Cerebellar nuclear complex (tissue), 1 donor: ENCODE results near the gene DLD.
A peak's percentile ranks its signal among the peaks of the same experiment; 100 is the strongest.
"Not testable (repeated sequence)": the region's sequence is repeated elsewhere in the genome, so short reads cannot be mapped to it uniquely, and the experiment has no call there.

Source experiments
- DNase-seq, 2 experiments: peaks; one replicate each; lab custom pipeline; 2025; lab: John Stamatoyannopoulos, UW

DLD gene

DNA sequence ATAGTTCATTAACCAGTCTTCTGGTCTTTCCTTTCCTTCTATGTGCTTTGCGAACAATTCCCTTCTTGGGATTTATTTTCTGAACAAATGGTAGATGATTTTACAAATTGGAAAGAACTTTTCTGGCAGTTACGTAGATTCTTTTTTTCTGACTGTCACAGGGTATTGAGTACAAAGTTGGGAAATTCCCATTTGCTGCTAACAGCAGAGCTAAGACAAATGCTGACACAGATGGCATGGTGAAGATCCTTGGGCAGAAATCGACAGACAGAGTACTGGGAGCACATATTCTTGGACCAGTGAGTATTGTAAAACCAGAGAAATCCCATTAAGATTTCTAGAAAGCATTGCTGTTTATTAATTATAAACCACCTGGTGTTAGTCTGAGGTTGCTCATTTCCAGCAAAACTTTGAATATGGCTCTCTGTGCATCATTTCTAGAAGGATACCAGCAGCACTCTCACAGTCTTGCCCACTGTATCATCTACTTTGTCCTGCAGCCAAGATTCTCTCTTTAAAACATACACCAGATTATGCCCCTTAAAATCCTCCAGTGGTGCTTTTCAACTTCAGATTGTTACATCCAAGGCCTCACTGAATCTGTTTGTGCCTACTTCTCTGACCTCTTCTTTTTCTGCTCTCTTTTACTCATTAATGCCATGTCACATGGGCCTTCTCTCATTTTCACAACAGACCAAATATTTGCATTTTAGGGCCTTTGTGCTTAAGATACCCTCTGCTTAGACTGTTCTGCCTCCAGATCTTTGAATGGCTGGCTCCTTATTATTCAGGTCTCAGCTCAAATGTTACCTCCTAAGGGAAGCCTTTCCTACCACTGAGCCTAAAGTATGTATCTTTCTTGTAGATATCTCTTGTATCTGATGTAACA, 27.0 kb downstream of the DLD start:
- DNase-seq = no peak

DNA sequence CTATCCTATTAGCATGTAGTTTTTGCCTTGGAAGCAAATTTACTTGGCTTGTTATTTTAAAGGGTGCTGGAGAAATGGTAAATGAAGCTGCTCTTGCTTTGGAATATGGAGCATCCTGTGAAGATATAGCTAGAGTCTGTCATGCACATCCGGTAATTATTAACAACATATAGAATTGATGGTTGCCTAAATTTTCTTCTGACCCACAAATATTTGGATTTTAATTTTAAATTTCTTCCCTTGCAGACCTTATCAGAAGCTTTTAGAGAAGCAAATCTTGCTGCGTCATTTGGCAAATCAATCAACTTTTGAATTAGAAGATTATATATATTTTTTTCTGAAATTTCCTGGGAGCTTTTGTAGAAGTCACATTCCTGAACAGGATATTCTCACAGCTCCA, 28.0 kb downstream of the DLD start:
- no peak for DNase-seq

DNA sequence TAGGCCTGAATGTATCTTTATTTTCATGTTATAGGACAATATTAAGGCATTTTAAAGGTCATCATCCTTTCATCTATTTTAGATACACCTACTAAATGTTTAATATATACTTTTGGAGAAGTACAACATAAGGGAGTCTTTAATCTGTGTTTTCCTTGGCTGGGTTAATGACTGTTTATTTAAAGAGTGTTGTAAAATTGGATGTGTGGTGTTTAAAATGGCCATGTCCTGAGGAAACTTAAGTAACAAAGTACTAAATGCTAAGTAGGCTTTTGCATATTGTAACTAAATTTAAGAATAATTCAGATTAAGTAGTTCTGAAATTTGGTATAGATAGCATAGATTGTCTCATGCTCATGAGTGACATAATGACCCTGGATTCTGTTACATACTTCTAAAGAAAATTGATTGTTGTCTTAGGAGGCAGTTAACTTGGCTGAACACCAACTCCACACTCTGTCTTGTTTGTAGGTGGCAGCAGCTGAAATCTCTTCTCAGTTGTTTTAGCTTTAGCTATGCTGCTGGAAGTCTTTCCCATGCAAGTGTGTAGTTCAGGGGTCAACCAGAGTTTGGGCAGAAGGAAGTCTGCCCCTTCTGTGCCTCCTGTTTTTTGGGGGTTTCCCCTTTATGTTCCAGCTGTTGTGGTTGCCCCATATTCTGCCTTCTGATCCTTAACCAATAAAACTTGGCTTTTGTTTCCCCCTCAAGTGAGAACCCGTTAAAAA, 29.2 kb downstream of the DLD start:
- no peak for DNase-seq

DNA sequence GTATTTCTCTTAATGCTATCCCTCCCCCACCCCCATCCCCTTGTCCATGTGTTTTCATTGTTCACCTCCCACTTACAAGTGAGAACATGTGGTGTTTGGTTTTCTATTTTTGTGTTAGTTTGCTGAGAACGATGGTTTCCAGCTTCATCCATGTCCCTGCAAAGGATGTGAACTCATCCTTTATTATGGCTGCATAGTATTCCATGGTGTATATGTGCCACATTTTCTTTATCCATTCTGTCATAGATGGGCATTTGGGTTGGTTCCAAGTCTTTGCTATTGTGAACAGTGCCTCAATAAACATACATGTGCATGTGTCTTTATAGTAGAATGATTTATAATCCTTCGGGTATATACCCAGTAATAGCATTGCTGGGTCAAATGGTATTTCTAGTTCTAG, 30.8 kb downstream of the DLD start:
- not testable (repeated sequence) for DNase-seq

DNA sequence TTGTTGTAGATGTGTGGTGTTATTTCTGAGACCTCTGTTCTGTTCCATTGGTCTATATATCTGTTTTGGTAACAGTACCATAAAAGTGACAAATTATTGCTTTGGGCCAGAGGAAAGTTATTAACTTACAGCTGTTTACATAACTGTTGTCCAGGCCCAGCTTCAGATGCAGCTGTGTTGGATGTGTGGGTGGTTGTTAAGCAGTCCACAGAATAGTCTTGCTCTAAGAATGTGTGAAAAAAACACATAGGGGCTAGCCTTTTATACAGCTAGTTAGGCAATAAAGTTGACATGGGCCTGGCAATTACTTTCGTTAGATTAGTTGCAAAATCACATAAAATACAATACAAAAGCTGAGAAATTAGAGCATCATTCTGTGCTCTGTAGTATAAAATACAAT, 31.9 kb downstream of the DLD start:
- no peak for DNase-seq

DNA sequence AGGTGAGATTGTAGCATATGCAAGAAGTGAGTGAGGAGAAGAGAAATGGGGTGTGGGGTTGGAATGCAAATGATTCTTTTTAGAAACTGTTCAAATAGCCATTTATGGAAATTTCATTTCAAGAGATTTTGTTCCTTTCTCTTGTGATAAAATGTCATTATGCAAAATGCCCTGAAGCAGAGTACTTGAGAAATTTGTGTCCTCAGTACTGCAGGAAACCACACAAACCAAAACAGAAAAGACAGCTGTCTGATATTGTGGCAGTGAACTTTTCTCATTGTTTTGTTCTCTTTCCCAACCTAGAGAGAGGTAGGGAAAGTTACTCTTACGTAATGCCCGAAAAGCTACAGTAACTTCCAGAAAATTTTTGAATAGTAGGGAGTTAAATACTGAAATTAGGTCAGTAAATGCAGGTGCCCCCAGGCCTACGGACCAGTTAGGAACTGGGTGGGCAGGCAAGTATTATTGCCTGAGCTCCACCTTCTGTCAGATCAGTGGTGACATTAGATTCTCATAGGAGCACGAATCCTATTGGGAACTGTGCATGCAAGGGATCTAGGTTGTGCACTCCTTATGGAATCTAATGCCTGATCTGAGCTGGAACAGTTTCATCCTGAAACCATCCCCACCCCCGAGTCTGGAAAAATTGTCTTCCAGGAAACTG, 34.0 kb downstream of the DLD start:
- no peak for DNase-seq

DNA sequence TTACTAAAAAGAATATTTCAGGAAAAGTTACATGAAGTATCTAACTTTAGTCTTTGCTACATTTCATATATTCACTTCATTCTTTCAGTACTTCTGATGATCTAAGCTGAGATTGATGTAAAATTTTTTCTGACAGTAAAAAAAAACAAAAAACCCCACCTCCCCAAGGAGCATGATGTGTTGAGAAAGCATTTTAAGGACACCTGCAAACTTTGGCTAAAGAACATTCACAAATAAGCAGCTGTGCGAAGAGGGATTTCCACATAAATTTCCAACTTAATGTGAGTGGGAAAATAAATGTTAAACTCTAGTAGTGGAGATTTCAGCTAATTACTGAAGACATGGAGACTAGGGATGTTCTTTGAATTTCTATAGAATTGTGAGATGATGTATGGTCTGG, 35.5 kb downstream of the DLD start:
- no peak for DNase-seq

DNA sequence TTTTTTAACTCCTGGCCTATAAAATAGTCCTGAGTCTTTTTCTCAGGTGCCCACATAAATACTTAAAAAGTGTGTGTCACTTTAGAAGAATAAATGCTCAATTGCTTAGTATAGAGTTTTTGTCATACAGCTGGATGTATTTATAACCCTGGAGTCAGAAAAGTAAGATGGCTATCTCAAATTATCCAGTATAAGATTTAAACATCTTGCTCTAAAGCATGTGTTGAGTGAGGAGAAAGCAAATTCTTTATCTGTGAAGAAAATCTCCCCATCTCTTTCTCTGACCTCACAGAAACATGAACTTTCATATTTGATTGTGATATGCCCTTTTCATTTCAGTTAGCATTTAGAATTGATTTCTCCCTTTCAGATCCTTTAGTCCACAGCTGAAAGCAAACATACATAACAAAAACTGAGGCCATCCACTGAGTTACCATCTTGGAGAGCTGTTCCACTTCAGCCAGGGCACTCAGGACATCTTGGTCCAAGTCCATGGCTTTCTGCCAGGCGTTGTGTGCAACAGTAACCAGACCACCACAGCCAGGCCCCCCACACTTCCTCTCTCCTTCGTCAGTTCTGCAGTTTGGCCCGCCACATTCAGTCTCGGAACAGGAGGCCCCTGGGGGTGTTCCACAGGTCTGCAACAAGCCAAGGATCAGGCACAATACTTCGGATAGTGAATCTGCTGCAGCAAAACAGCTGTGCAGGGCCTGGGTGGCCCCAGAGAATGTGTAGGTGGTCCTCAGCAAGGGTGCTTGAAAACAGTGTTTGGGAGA, 40.9 kb downstream of the DLD start:
- DNase-seq = no peak

DNA sequence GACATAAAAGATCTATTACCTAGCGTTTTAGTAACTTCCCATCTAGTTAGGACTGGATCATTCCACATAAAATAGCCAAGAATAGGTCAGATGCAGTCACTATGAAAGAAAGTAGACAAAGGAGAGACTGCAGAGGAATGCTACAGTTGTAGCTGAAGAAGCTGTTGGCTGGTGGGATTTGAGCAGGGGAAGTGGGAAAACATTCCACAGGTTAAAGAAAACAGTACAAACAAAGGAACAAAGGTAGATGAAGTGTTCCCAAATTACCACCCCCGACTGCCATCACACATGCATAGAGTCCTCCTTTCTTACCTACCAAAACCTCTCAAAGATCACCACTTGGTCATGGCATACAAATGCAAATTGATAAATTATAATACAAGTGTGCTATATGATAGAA, 41.8 kb downstream of the DLD start:
- DNase-seq = no peak

DNA sequence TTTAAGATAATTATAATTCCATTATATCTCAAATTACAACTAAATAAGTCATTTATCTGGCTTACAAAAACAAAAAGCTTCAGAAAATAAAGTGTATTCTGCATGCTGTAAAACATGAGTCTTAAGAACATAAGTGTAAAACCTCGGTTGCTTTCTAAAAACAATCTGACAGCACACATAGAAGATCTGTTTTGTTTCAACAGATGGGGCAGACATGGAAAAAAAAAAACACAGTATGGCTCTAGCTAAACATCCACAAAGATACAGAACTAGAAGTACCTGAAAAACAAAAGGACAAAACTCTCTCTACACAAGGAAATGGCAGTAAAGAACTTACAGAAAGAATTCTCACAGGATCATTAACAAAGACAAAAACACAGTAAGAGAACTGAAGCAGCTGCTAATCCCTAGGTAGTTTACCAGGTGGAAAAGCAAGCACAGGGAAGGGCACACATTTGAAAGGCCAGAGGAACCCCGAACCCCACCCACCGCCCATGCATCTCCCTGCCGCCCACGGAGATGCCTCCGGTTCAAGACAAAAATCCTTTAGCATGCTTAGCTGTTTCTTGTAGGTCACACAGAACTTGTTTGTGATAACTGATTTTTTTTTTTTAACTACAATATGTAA, 42.5 kb downstream of the DLD start:
- no peak for DNase-seq

DNA sequence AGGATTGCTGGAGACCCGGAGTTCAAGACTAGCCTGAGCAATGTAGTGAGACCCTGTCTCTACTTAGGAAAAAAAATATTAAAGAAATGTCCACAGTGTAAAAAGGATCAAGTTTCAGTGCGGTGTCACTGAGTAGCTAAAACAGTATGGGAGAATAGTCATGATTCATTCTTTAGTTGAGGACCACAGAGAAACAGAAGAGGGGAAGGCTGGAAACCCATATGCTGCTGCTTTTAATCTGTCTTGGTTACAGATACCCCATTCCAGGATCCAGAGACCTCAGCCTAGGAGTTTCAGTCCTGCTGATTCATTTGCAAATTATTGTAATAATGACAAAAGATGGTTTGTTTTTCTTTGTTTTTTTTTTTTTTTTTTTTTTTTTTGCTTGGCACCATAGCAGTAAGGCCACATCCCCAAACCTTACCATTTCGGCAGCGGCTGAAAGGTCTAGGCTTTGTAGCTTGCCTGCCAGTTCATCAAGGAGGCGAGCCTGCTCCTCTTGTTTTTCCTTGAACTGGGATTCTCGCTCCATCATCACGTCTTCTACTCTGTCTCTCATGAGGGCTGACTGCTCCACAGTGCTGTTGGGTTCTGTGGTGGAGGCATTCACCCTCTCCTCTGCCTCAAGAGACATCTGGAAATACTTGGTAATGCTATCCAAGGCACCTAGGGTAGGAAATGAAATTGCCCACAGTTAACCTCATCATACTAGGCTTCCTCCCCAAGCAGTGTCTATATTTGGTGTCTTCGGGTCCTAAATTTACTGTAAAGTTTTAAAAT, 44.2 kb downstream of the DLD start:
- no peak for DNase-seq

DNA sequence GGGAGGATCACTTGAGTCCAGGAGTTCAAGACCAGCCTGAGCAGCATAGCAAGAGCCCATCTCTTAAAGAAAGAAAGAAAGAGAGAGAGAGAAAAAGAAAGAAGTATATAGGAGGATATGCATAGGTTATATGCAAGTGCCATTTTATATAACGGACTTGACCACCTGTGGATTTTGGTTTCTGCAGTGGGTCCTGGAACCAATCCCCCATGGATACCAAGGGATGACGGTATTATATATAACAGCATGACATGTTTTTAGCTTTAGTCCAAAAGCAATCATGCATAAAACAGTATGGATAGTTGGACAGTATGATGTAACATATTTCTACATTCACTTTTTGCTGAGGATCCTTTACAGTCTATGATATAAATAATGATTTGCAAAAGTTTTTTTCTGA, 45.3 kb downstream of the DLD start:
- no peak for DNase-seq

DNA sequence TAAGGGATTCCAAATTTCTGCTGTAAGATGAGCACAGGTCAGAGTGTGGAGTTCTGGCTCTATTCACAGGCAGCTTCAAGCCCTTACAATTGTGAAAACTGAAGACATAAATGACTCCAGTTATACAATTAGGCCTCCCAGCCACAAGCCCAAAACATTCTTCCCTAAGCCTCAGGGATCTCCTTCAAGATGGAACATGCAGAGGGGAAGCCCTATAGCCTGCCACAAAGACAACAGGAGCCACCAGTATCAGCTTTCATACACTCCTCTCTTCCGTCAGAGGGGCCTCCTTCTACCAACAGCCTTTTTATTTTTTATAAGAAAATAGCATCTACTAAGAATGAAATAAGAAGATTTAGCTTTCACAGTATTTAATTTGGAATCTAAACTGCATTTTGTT, 46.5 kb downstream of the DLD start:
- no peak for DNase-seq

DNA sequence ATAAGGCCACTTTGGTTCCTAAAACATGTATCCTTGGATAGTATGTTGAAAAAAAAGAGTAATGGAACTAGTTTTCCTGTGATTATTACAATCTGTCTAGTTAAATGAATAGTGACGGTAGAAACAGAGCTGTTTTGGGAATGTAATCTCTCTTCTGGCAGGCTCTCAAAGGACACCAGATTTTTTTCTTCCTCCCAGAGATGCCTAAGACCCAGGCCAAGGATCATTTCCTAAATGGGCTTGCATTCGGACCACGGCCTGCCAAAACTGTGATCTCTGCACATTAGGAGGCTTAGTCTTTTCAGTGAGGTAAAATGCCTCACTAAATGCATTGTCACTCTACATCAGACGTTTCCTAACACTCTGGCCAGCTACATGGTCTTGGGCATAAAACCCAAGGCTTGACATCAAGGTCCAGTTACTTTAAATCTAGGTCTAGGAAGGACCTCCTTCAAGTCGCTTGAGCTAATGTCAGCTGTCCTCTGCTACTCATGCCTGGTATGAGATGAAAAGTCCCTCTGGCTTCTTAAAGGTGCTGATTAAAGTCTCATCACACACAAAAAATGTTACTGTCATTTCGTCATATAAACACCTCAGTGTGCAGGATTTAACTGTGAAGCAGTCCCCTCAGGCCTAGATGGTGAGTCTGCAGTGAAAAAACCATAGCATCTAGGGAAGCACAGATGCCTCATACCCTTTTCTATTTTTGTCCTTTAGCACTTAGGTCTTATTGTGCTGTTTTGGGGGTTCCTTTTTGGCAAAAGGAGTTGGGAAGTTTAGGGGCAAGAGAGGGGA, 47.7 kb downstream of the DLD start:
- DNase-seq = peak; percentile 24 to 43

DNA sequence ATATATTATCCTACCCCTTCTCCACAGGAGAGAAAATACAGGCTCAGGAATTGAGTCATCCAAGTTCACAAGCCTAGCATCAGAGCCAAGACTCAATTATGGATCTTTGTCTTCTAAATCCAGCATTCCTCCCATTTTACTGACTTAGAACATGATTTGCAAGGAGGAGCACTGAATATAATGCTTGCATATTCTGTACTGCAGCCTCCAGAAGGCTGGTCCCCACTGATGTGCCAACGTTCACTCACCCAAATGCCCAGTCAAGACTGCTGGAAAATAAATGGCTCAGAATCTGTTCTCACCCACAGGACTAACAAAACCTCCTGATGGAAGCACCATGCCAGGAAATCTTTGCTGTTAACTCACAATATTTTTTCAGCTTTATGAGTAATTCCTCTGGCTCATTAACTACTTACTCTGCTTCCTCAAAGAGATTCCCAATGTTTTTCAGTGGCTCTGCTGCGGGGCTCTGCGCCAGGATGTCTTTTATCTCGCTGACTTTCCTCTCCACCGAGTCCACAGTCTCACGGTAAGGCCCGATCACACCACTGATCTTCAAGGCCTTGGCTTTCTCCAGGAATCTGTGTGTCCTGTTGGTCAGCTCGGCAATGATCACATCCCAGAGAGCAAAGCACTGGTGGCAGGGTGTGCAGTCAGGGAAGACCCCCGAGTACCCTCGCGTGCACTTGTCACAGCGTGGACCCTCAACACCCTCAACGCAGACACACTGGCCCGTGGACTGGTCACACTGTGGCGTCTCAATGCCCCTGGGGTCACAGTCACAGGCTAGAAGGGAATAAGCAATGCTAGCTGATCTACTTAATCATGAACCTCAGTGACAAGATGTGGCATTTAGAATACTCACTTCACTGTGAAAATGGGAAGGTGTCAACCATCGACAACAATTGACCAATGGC, 48.8 kb downstream of the DLD start:
- peak in 1 of 2 experiments; percentile 24 for DNase-seq

DNA sequence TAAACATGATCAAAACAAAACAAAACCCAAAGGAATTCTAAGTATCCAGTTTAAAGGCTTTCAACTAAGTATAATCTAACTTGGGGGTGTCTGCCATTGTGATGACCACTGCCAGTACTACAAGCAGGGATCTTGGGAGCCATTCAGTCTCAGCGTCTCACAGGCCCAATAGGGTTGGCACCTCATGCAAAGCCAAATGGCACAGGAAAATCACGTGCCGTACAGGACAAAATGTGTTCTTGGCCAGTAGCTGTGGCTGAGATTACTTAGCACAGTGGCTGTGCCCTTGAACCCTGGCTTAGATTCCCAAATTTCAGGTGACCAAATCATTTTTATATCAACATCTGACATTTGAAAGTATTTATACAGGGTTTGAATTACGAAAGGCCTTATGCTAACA, 50.0 kb downstream of the DLD start:
- DNase-seq = no peak

DNA sequence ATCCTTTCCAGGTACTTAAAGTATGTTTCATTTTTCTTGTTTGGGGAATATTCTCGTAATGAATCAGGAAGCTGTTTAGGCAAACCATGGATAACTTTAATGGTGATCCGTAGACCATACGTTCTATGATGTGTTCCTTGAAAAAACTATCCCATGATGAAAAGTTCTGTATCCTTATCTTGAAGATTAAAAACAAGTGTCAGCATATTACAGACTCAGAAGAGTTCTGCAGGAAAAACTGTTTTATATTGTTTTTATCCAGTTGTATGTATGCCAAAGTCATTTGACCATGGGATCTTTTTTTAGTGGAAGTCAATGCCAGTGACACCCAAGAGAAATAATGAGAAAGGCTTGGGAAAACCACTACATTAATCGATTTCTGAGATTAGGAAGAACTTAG, 52.0 kb downstream of the DLD start:
- no peak for DNase-seq

DNA sequence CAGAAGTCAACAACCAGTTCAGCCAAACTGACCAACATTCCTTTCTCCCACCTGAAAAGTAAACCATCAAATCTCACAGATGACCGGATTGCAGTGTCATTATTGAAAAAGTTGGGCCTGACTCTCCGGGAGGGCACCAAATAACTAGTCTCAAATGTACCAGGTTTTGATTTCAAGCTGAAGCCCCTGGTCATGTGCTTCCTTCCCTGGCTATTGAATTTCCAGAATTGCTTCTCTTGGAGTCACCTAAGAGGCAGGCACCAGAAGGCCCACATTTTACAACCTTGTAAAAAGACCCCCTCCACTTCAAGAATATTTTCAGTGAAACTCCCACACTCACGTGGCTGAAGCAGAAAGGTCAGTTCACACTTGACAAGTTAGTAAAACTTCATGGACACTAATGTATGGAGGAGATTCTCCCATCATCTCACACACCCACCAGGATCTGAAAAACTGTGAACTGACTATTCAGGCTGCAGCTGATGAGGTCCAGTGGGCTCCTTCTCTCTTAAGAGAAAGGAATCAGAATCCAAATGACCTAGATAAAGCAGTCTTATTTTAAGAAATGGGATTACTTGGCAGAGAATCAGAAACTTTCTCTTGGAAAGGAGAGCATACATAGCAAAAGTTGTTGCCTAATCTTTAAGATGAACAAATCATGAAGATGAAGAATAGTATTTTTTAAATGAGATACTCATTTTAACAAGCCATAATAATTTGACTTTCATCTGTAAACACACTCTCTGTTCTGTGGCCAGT, 53.6 kb downstream of the DLD start:
- no peak for DNase-seq
